ENCODE results near the gene ATXN2. TPM values are rescaled to one million over a fixed set of nuclear protein-coding genes. Genes with fewer than 3 reads are reported as not detected.
A peak's percentile ranks its signal among the peaks of the same experiment; 100 is the strongest.

ATXN2 gene
- total and polyA plus RNA-seq, 10 donors = 7.7 to 77.8 (median 56.8) TPM

- no peak for DNase-seq
- intact Hi-C loops (cut with DNase I; ENCODE audit: low total_unique reads) = no loop called here
- Histone ChIP-seq H3K27me3 (replicated peaks in 1 of 7) (no peaks in the 10 kb centered on the region), H3K9me3 (no peaks in the 10 kb centered on the region), H3K4me1 (peaks cover 60 to 92% (median 86%) of the 10 kb centered on the region in 6 donors), H3K4me3 (no peak overlapping the region), H3K36me3 (peaks cover 8 to 83% (median 57%) of the 10 kb centered on the region in 6 donors), H3K27ac (peak overlapping the region; percentile 27 to 95 (median 84))
- 57 to 73% (median 62%) methylated on average over 8 to 9 of the region's 9 CpGs for WGBS, 5 donors
- no peak for TF ChIP-seq CTCF (IDR thresholded peaks at IDR 0.05 in 8 of 11, conservative IDR thresholded peaks at IDR 0.05 in 3 of 11)
- no peak for TF ChIP-seq POLR2A (IDR thresholded peaks at IDR 0.05)
Observed at GRCh38 chr12:111448266-111448830, 150.8 kb downstream of the ATXN2 start.

- no peaks in the 10 kb centered on the region for H3K27me3 ChIP-seq (replicated peaks in 1 of 7)
- intact Hi-C loops (cut with DNase I; ENCODE audit: low total_unique reads) = loop anchor here (2.0 kb wide), 1 partner anchor 51 kb away; no protein-coding TSS in a partner anchor
- no peaks in the 10 kb centered on the region for H3K9me3 ChIP-seq
- DNase-seq = no peak
- H3K27ac ChIP-seq = peak overlapping the region in 7 of 8 donors; percentile 49 to 95 (median 91)
- H3K36me3 ChIP-seq = peaks cover 8 to 81% (median 51%) of the 10 kb centered on the region in 6 donors
- H3K4me1 ChIP-seq = peaks cover 66 to 98% (median 93%) of the 10 kb centered on the region in 6 donors
- no peak overlapping the region for H3K4me3 ChIP-seq
- TF ChIP-seq CTCF (IDR thresholded peaks at IDR 0.05 in 8 of 11, conservative IDR thresholded peaks at IDR 0.05 in 3 of 11) (no peak), POLR2AphosphoS5 (IDR thresholded peaks at IDR 0.05) (peak; percentile 27 to 77 (median 48)), POLR2A (IDR thresholded peaks at IDR 0.05) (no peak)
- 79 to 87% (median 83%) methylated on average over 26 to 28 of the region's 28 CpGs for WGBS, 5 donors
Observed at GRCh38 chr12:111447571-111448265, 151.4 kb downstream of the ATXN2 start.

GRCh38 chr12:111446631-111447570, 152.2 kb downstream of the ATXN2 start:
- H3K4me3 ChIP-seq = no peak overlapping the region
- H3K9me3 ChIP-seq = no peaks in the 10 kb centered on the region
- peaks cover 74 to 100% (median 99%) of the 10 kb centered on the region in 6 donors for H3K4me1 ChIP-seq
- intact Hi-C loops (cut with DNase I; ENCODE audit: low total_unique reads) = loop anchor here (2.0 kb wide), 1 partner anchor 50 kb away; no protein-coding TSS in a partner anchor
- peak in 1 of 3 donors; percentile 17 for TF ChIP-seq POLR2AphosphoS5 (IDR thresholded peaks at IDR 0.05)
- TF ChIP-seq POLR2A (IDR thresholded peaks at IDR 0.05) = no peak
- H3K36me3 ChIP-seq = peaks cover 8 to 81% (median 49%) of the 10 kb centered on the region in 6 donors
- WGBS, 5 donors = 73 to 90% (median 78%) methylated on average over 12 to 20 of the region's 20 CpGs
- DNase-seq = no peak
- peak overlapping the region; percentile 74 to 95 (median 84) for H3K27ac ChIP-seq
- H3K27me3 ChIP-seq (replicated peaks in 1 of 7) = no peaks in the 10 kb centered on the region
